Osteocyte (in vitro differentiated cells): ENCODE results near the gene TKFC. TPM values are rescaled to one million over a fixed set of nuclear protein-coding genes. Genes with fewer than 3 reads are reported as not detected.

Source experiments
- DNase-seq: peaks from one replicate; pipeline ENCODE4 v3.0.0; 2021; ENCODE audit warnings: mixed read lengths; ENCODE audit not compliant: unreplicated experiment; ENCODE audit errors: extremely low spot score
- H3K27ac Mint-ChIP-seq: one replicate; pipeline ENCODE4 v1.8.0; 2021; ENCODE audit warnings: mild to moderate bottlenecking, mixed read lengths; ENCODE audit not compliant: unreplicated experiment
- H3K27me3 Mint-ChIP-seq: one replicate; pipeline ENCODE4 v1.8.0; 2021; ENCODE audit warnings: mixed read lengths; ENCODE audit not compliant: unreplicated experiment
- H3K36me3 Mint-ChIP-seq: one replicate; pipeline ENCODE4 v1.8.0; 2021; ENCODE audit warnings: mixed read lengths; ENCODE audit not compliant: unreplicated experiment
- H3K4me1 Mint-ChIP-seq: one replicate; pipeline ENCODE4 v1.8.0; 2021; ENCODE audit warnings: mixed read lengths; ENCODE audit not compliant: unreplicated experiment
- H3K4me3 Mint-ChIP-seq: one replicate; pipeline ENCODE4 v1.8.0; 2021; ENCODE audit warnings: mild to moderate bottlenecking, moderate library complexity, mixed read lengths; ENCODE audit not compliant: unreplicated experiment
- H3K9me3 Mint-ChIP-seq: one replicate; pipeline ENCODE4 v1.8.0; 2021; ENCODE audit warnings: mixed read lengths; ENCODE audit not compliant: unreplicated experiment
- total RNA-seq: library from RNA; stranded (reverse); gene quantifications from 2 replicates; pipeline ENCODE4 v1.2.1, GENCODE V29; 2021
- TF ChIP-seq, protein P1 (sequence below): fragments of 200-600 bp; sonication (generic); IDR thresholded peaks from 2 replicates; pipeline ENCODE4 v1.5.0; 2021; ENCODE audit warnings: antibody characterized with exemption, mild to moderate bottlenecking, moderate library complexity

The TKFC gene
- total RNA-seq, 1 donor from 2014 or later, result 41.7 TPM

- DNase-seq, result no peak
- no peak overlapping the region for H3K27ac Mint-ChIP-seq
- no peaks in the 10 kb centered on the region for H3K27me3 Mint-ChIP-seq
- H3K9me3 Mint-ChIP-seq, result no peaks in the 10 kb centered on the region
- H3K4me3 Mint-ChIP-seq, result no peak overlapping the region
- H3K36me3 Mint-ChIP-seq, result peaks cover 46% of the 10 kb centered on the region
- H3K4me1 Mint-ChIP-seq, result no peaks in the 10 kb centered on the region
- TF ChIP-seq, protein P1, sequence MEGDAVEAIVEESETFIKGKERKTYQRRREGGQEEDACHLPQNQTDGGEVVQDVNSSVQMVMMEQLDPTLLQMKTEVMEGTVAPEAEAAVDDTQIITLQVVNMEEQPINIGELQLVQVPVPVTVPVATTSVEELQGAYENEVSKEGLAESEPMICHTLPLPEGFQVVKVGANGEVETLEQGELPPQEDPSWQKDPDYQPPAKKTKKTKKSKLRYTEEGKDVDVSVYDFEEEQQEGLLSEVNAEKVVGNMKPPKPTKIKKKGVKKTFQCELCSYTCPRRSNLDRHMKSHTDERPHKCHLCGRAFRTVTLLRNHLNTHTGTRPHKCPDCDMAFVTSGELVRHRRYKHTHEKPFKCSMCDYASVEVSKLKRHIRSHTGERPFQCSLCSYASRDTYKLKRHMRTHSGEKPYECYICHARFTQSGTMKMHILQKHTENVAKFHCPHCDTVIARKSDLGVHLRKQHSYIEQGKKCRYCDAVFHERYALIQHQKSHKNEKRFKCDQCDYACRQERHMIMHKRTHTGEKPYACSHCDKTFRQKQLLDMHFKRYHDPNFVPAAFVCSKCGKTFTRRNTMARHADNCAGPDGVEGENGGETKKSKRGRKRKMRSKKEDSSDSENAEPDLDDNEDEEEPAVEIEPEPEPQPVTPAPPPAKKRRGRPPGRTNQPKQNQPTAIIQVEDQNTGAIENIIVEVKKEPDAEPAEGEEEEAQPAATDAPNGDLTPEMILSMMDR, result no peak
Observed at GRCh38 chr11:61315260-61315659, 17.8 kb upstream of the TKFC start.

GRCh38 chr11:61325649-61326414, 7.2 kb upstream of the TKFC start:
- TF ChIP-seq, protein P1, result no peak
- no peak for DNase-seq
- H3K9me3 Mint-ChIP-seq, result no peaks in the 10 kb centered on the region
- peak overlapping the region; percentile 75 for H3K27ac Mint-ChIP-seq
- H3K36me3 Mint-ChIP-seq, result peaks cover 61% of the 10 kb centered on the region
- H3K27me3 Mint-ChIP-seq, result no peaks in the 10 kb centered on the region
- H3K4me3 Mint-ChIP-seq, result no peak overlapping the region
- peaks cover 35% of the 10 kb centered on the region for H3K4me1 Mint-ChIP-seq

GRCh38 chr11:61327669-61328071, 5.4 kb upstream of the TKFC start:
- TF ChIP-seq, protein P1, result no peak
- H3K27me3 Mint-ChIP-seq, result no peaks in the 10 kb centered on the region
- H3K9me3 Mint-ChIP-seq, result no peaks in the 10 kb centered on the region
- H3K36me3 Mint-ChIP-seq, result peaks cover 48% of the 10 kb centered on the region
- DNase-seq, result no peak
- H3K4me3 Mint-ChIP-seq, result no peak overlapping the region
- peak overlapping the region; percentile 13 for H3K27ac Mint-ChIP-seq
- peaks cover 52% of the 10 kb centered on the region for H3K4me1 Mint-ChIP-seq

DNA sequence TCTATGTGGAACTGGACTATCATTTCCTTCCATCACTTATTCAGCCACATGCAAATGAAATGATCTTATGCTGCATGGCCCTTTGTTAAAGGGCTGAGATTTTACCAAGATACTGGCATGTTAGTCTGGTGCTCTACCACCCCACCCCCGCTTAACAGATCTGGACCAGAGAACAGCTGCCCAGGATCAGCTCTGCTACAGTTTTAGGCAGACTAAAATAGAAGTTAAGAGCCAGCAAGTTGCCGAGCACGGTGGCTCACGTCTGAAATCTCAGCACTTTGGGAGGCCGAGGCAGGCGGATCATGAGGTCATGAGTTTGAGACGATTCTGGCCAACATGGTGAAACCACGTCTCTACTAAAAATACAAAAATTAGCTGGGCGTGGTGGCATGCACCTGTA, 4.7 kb upstream of the TKFC start:
- no peaks in the 10 kb centered on the region for H3K9me3 Mint-ChIP-seq
- DNase-seq, result no peak
- H3K4me3 Mint-ChIP-seq, result no peak overlapping the region
- no peaks in the 10 kb centered on the region for H3K27me3 Mint-ChIP-seq
- H3K4me1 Mint-ChIP-seq, result peaks cover 53% of the 10 kb centered on the region
- H3K36me3 Mint-ChIP-seq, result peaks cover 42% of the 10 kb centered on the region
- H3K27ac Mint-ChIP-seq, result no peak overlapping the region
- TF ChIP-seq, protein P1, result no peak

GRCh38 chr11:61329871-61330270, 3.2 kb upstream of the TKFC start:
- Mint-ChIP-seq H3K9me3 (no peaks in the 10 kb centered on the region), H3K36me3 (peaks cover 32% of the 10 kb centered on the region), H3K4me1 (peaks cover 60% of the 10 kb centered on the region), H3K27me3 (no peaks in the 10 kb centered on the region), H3K27ac (peak overlapping the region; percentile 95), H3K4me3 (peak overlapping the region; percentile 53)
- TF ChIP-seq, protein P1, result no peak
- DNase-seq, result no peak
